Measurements from ENCODE around the gene FMNL2.
"Not testable (repeated sequence)": the region's sequence is repeated elsewhere in the genome, so short reads cannot be mapped to it uniquely, and the experiment has no call there.

The FMNL2 gene

GRCh38 chr2:152453129-152453911 is 118.3 kb downstream of the FMNL2 start:
- no peak for DNase-seq

GRCh38 chr2:152454371-152454770 is 119.4 kb downstream of the FMNL2 start:
- DNase-seq = no peak

- no peak for DNase-seq
Measured at GRCh38 chr2:152454960-152455359, 120.0 kb downstream of the FMNL2 start.

- DNase-seq = no peak
Measured at GRCh38 chr2:152455738-152456137, 120.8 kb downstream of the FMNL2 start.

GRCh38 chr2:152456262-152456661 is 121.3 kb downstream of the FMNL2 start:
- DNase-seq = no peak

- no peak for DNase-seq
Measured at GRCh38 chr2:152458441-152458940, 123.5 kb downstream of the FMNL2 start.

GRCh38 chr2:152459091-152459490 is 124.1 kb downstream of the FMNL2 start:
- no peak for DNase-seq

- DNase-seq = no peak
Measured at GRCh38 chr2:152460567-152460966, 125.6 kb downstream of the FMNL2 start.

- no peak for DNase-seq
Measured at GRCh38 chr2:152462120-152462519, 127.1 kb downstream of the FMNL2 start.

GRCh38 chr2:152462779-152463178 is 127.8 kb downstream of the FMNL2 start:
- no peak for DNase-seq

GRCh38 chr2:152464851-152465470 is 130.0 kb downstream of the FMNL2 start:
- no peak for DNase-seq

GRCh38 chr2:152465541-152465940 is 130.6 kb downstream of the FMNL2 start:
- DNase-seq = no peak

- no peak for DNase-seq
Measured at GRCh38 chr2:152466041-152466440, 131.1 kb downstream of the FMNL2 start.

- DNase-seq = no peak
Measured at GRCh38 chr2:152466980-152467676, 132.2 kb downstream of the FMNL2 start.

- no peak for DNase-seq
Measured at GRCh38 chr2:152467677-152468410, 132.9 kb downstream of the FMNL2 start.

GRCh38 chr2:152468899-152469692 is 134.1 kb downstream of the FMNL2 start:
- DNase-seq = no peak

GRCh38 chr2:152470861-152471854 is 136.2 kb downstream of the FMNL2 start:
- no peak for DNase-seq

GRCh38 chr2:152472481-152472887 is 137.5 kb downstream of the FMNL2 start:
- no peak for DNase-seq

GRCh38 chr2:152473151-152473857 is 138.3 kb downstream of the FMNL2 start:
- no peak for DNase-seq

GRCh38 chr2:152474523-152474922 is 139.5 kb downstream of the FMNL2 start:
- not testable (repeated sequence) for DNase-seq
